HepG2 (cell line): ENCODE data around the gene GATB. TPM values are rescaled to one million over a fixed set of nuclear protein-coding genes. Genes with fewer than 3 reads are reported as not detected.

Experiments used
- ATAC-seq: fragments of 200-7000 bp; cut with Tn5 transposase; 3 replicates; pipeline ENCODE4 v1.9.1; 2020; ENCODE audit warnings: mild to moderate bottlenecking, moderate library complexity
- BruUV-seq: library from RNA; stranded (reverse); fragments of 400-500 nt; replicated peaks from 2 replicates; lab custom pipeline; 2021; lab: Mats Ljungman, UMichigan
- CTCF ChIA-PET: fragments of 300-600 bp; formaldehyde crosslinking; extraction: SDS; loops from one replicate; lab custom pipeline; 2021; ENCODE audit warnings: low total read pairs, inconsistent platforms, low intra/inter-chr PET ratio; lab: Yijun Ruan, JAX
- POLR2A ChIA-PET: fragments of 350-600 bp; sonication (Branson Sonifier 250); formaldehyde crosslinking; loops from one replicate; lab custom pipeline; 2020; ENCODE audit warnings: antibody characterized with exemption, inconsistent platforms; lab: Yijun Ruan, JAX
- DNase-seq: peaks from one replicate; pipeline ENCODE4 v3.0.0-alpha.2; 2015; ENCODE audit warnings: low spot score
- FAIRE-seq: peaks from 3 replicates; lab custom pipeline; 2011; peaks lifted over from hg19 to GRCh38; lab: Jason Lieb, UNC
- H2AFZ ChIP-seq: one replicate; pipeline ENCODE4 v1.6.1; 2011; ENCODE audit warnings: low read length, inconsistent platforms
- H3K27ac ChIP-seq: fragments of 300-600 bp; 3 replicates; pipeline ENCODE4 v1.8.0; 2011; ENCODE audit warnings: mixed run types, mild to moderate bottlenecking, mixed read lengths, low read length, inconsistent platforms; ENCODE audit not compliant: insufficient read depth; ENCODE audit errors: extremely low read length
- H3K27me3 ChIP-seq, 2 experiments: fragments of 200-600 bp in 1 of 2; 2 replicates in 1 of 2; 3 replicates in 1 of 2; pipeline versions ENCODE4 v1.6.0 to v1.8.0; 2011; ENCODE audit warnings: low read length in 2 of 2, mild to moderate bottlenecking in 2 of 2, moderate library complexity in 2 of 2, inconsistent platforms in 1 of 2; ENCODE audit not compliant: insufficient read depth in 2 of 2, control insufficient read depth in 1 of 2
- H3K36me3 ChIP-seq, 2 experiments: fragments of 200-600 bp in 1 of 2; replicated peaks in 1 of 2; 2 replicates in 1 of 2; 3 replicates in 1 of 2; pipeline versions ENCODE4 v1.5.1 to v1.8.0; 2011; ENCODE audit warnings: low read length in 2 of 2, inconsistent platforms in 1 of 2; ENCODE audit not compliant: insufficient read depth in 2 of 2, control insufficient read depth in 1 of 2
- H3K4me1 ChIP-seq: 2 replicates; pipeline ENCODE4 v1.5.1; 2012; ENCODE audit warnings: low read length, inconsistent platforms; ENCODE audit not compliant: insufficient read depth
- H3K4me2 ChIP-seq: 2 replicates; pipeline ENCODE4 v1.6.0; 2011; ENCODE audit warnings: low read depth, low read length, inconsistent platforms
- H3K4me3 ChIP-seq, 3 experiments: fragments of 200-600 bp in 1 of 3; sonication (generic), shearing (Covaris generic) in 1 of 3; replicated peaks in 1 of 3; 2 replicates each; pipeline ENCODE4 v1.5.1; 2011 to 2016; ENCODE audit warnings: low read length in 3 of 3, inconsistent platforms in 2 of 3, low read depth in 2 of 3, mild to moderate bottlenecking in 2 of 3, control low read depth in 1 of 3, mixed read lengths in 1 of 3; ENCODE audit not compliant: insufficient read depth in 1 of 3
- H3K79me2 ChIP-seq: one replicate; pipeline ENCODE4 v1.6.1; 2011; ENCODE audit warnings: low read length, inconsistent platforms; ENCODE audit not compliant: insufficient read depth
- H3K9ac ChIP-seq: 2 replicates; pipeline ENCODE4 v1.6.0; 2011; ENCODE audit warnings: mild to moderate bottlenecking, low read depth, low read length, inconsistent platforms; ENCODE audit not compliant: insufficient read depth
- H3K9me3 ChIP-seq: 2 replicates; pipeline ENCODE4 v1.5.1; 2012; ENCODE audit warnings: mild to moderate bottlenecking, low read length
- H4K20me1 ChIP-seq: 2 replicates; pipeline ENCODE4 v1.6.0; 2011; ENCODE audit warnings: inconsistent platforms, mild to moderate bottlenecking, low read length, moderate library complexity; ENCODE audit not compliant: insufficient read depth
- GATAD1 ChIP-seq: IDR thresholded peaks from 2 replicates; pipeline ENCODE4 v1.6.1; 2016; ENCODE audit warnings: missing genetic modification reagents, missing compliant biosample characterization
- HOXA7 ChIP-seq: sonication (generic); formaldehyde crosslinking; IDR thresholded peaks from 2 replicates; pipeline ENCODE4 v1.8.1; 2022; ENCODE audit warnings: mild to moderate bottlenecking, missing genetic modification reagents, moderate library complexity
- NR2F2 ChIP-seq: IDR thresholded peaks from 2 replicates; pipeline ENCODE4 v1.6.1; 2012; ENCODE audit warnings: low read depth, inconsistent platforms, borderline replicate concordance
- POLR2AphosphoS2 ChIP-seq: IDR thresholded peaks from 2 replicates; pipeline ENCODE4 v1.6.1; 2011; ENCODE audit warnings: low read depth, low read length, improper control_type of control experiment
- REXO4 ChIP-seq: sonication (generic); formaldehyde crosslinking; IDR thresholded peaks from 2 replicates; pipeline ENCODE4 v1.8.0; 2022; ENCODE audit warnings: missing genetic modification reagents, mild to moderate bottlenecking, borderline replicate concordance
- SNAPC5 ChIP-seq: sonication (generic); formaldehyde crosslinking; IDR thresholded peaks from 2 replicates; pipeline ENCODE4 v1.8.1; 2023; ENCODE audit warnings: mild to moderate bottlenecking, missing genetic modification reagents, borderline replicate concordance
- SRSF4 ChIP-seq: fragments of 200-400 bp; formaldehyde crosslinking; IDR thresholded peaks from one replicate; pipeline ENCODE4 v1.6.1; 2018; ENCODE audit warnings: mild to moderate bottlenecking, low read depth, low read length, moderate library complexity; ENCODE audit not compliant: poor library complexity, severe bottlenecking
- STAG1 ChIP-seq: sonication (generic); formaldehyde crosslinking; IDR thresholded peaks from 2 replicates; pipeline ENCODE4 v1.4.0; 2020; ENCODE audit warnings: missing genetic modification reagents
- SUZ12 ChIP-seq: fragments of 150-350 bp; IDR thresholded peaks from 2 replicates; pipeline ENCODE4 v1.6.1; 2014; ENCODE audit warnings: low read depth, low read length
- TRIM24 ChIP-seq: sonication (generic); formaldehyde crosslinking; IDR thresholded peaks from 2 replicates; pipeline ENCODE4 v1.8.0; 2022; ENCODE audit warnings: mild to moderate bottlenecking, missing genetic modification reagents
- ZBTB34 ChIP-seq: sonication (generic); formaldehyde crosslinking; IDR thresholded peaks from 2 replicates; pipeline ENCODE4 v1.8.0; 2022; ENCODE audit warnings: mild to moderate bottlenecking, missing genetic modification reagents
- ZFP62 ChIP-seq: sonication (generic); formaldehyde crosslinking; IDR thresholded peaks from 2 replicates; pipeline ENCODE4 v1.4.0; 2020; ENCODE audit warnings: missing genetic modification reagents
- ZNF230 ChIP-seq: sonication (generic); formaldehyde crosslinking; IDR thresholded peaks from 2 replicates; pipeline ENCODE4 v1.4.0; 2020; ENCODE audit warnings: mild to moderate bottlenecking, missing genetic modification reagents
- ZNF367 ChIP-seq: sonication (generic); formaldehyde crosslinking; IDR thresholded peaks from 2 replicates; pipeline ENCODE4 v1.4.0; 2020; ENCODE audit warnings: missing genetic modification reagents, borderline replicate concordance
- ZNF549 ChIP-seq: sonication (generic); formaldehyde crosslinking; IDR thresholded peaks from 2 replicates; pipeline ENCODE4 v1.5.0; 2020; ENCODE audit warnings: missing genetic modification reagents
- ZNF576 ChIP-seq: sonication (generic); formaldehyde crosslinking; IDR thresholded peaks from 2 replicates; pipeline ENCODE4 v1.4.0; 2020; ENCODE audit warnings: mild to moderate bottlenecking, missing genetic modification reagents
- ZNF670 ChIP-seq: sonication (generic); formaldehyde crosslinking; IDR thresholded peaks from 2 replicates; pipeline ENCODE4 v1.8.0; 2022; ENCODE audit warnings: mild to moderate bottlenecking, missing genetic modification reagents, borderline replicate concordance
- WGBS: methylation state at CpG from one replicate; pipeline ENCODE4 v1.1.6; 2017; ENCODE audit warnings: low lambda C conversion rate; 5-methylcytosine and 5-hydroxymethylcytosine counted together
- in situ Hi-C: cut with HindIII; loops from 2 replicates; pipeline ENCODE4 v1.10.0; 2017; ENCODE audit warnings: low pct_unique_long_range_greater_than_20kb; ENCODE audit not compliant: extremely low pct_ligation_motif_present
- intact Hi-C: fragments of 100-400 bp; cut with micrococcal nuclease; formaldehyde crosslinking; loops from one replicate; pipeline ENCODE4 v1.10.0; 2022; ENCODE audit not compliant: unreplicated experiment
- polyA plus RNA-seq, 8 experiments: library from polyadenylated mRNA; depleted of rRNA in 3 of 8; stranded (reverse) in 7 of 8; unstranded in 1 of 8; fragments of >200 nt; fragmentation: Illumina TruSeq in 4 of 8; extraction: Trizol in 4 of 8; gene quantifications; 2 replicates each; pipeline versions ENCODE4 v1.2.1 to v1.2.3, GENCODE V29; 2011 to 2016; ENCODE audit warnings: low read depth in 4 of 8, missing spikeins in 1 of 8, mixed read lengths in 1 of 8; ENCODE audit not compliant: insufficient read depth in 1 of 8
- total RNA-seq, 5 experiments: library from RNA; depleted of rRNA; stranded (reverse); fragments of >200 nt; fragmentation: Illumina TruSeq; extraction: Trizol; gene quantifications; 2 replicates each; pipeline ENCODE4 v1.2.3, GENCODE V29; 2016; ENCODE audit warnings: low read depth in 1 of 5
- TF ChIP-seq, protein P1 (sequence below): IDR thresholded peaks from 2 replicates; pipeline ENCODE4 v1.6.1; 2016; ENCODE audit warnings: missing biosample characterization, missing genetic modification reagents, low read depth
- TF ChIP-seq, protein P2 (sequence below): sonication (generic); formaldehyde crosslinking; IDR thresholded peaks from 2 replicates; pipeline ENCODE4 v1.4.0; 2020; ENCODE audit warnings: missing genetic modification reagents, borderline replicate concordance

The GATB gene
- total and polyA plus RNA-seq, 2 of the 13 experiments (the other 11 are each of a cell fraction or from before 2014, with no cell fraction given): 32.3 to 32.4 TPM

- in situ Hi-C loops: no loop called here
- no peak overlapping the region for H3K27ac ChIP-seq
- ChIA-PET CTCF (no interaction called here), POLR2A (no interaction called here)
- H3K27me3 ChIP-seq: no peaks in the 10 kb centered on the region
- no TSS peak for BruUV-seq
- no peak for FAIRE-seq
- 89% methylated on average over 14 of the region's 14 CpGs for WGBS
- H2AFZ ChIP-seq: no peak overlapping the region
- intact Hi-C loops: no loop called here
- no peaks in the 10 kb centered on the region for H4K20me1 ChIP-seq
- H3K4me2 ChIP-seq: no peak overlapping the region
- H3K79me2 ChIP-seq: no peaks in the 10 kb centered on the region
- no peak for DNase-seq
- peaks cover 15% of the 10 kb centered on the region for H3K4me1 ChIP-seq
- H3K4me3 ChIP-seq: no peak overlapping the region
- peaks cover 1 to 7% of the 10 kb centered on the region in 2 experiments; a peak in 3 of 5 replicates for H3K36me3 ChIP-seq
- H3K9ac ChIP-seq: no peak overlapping the region
- no peak for ATAC-seq
- no peaks in the 10 kb centered on the region for H3K9me3 ChIP-seq
- no peak for TF ChIP-seq GATAD1
- TF ChIP-seq, protein P1, sequence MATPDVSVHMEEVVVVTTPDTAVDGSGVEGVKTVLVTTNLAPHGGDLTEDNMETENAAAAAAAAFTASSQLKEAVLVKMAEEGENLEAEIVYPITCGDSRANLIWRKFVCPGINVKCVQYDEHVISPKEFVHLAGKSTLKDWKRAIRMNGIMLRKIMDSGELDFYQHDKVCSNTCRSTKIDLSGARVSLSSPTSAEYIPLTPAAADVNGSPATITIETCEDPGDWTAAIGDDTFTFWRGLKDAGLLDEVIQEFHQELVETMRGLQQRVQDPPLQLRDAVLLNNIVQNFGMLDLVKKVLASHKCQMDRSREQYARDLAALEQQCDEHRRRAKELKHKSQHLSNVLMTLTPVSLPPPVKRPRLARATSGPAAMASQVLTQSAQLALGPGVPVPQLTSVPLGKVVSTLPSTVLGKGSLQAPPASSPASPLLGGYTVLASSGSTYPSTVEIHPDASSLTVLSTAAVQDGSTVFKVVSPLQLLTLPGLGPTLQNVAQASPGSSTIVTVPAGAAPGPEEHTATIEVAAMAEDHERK (CRISPR knock-in tag): no peak
- no peak for TF ChIP-seq ZNF230 (CRISPR knock-in tag)
- TF ChIP-seq SRSF4: no peak
- TF ChIP-seq, protein P2, sequence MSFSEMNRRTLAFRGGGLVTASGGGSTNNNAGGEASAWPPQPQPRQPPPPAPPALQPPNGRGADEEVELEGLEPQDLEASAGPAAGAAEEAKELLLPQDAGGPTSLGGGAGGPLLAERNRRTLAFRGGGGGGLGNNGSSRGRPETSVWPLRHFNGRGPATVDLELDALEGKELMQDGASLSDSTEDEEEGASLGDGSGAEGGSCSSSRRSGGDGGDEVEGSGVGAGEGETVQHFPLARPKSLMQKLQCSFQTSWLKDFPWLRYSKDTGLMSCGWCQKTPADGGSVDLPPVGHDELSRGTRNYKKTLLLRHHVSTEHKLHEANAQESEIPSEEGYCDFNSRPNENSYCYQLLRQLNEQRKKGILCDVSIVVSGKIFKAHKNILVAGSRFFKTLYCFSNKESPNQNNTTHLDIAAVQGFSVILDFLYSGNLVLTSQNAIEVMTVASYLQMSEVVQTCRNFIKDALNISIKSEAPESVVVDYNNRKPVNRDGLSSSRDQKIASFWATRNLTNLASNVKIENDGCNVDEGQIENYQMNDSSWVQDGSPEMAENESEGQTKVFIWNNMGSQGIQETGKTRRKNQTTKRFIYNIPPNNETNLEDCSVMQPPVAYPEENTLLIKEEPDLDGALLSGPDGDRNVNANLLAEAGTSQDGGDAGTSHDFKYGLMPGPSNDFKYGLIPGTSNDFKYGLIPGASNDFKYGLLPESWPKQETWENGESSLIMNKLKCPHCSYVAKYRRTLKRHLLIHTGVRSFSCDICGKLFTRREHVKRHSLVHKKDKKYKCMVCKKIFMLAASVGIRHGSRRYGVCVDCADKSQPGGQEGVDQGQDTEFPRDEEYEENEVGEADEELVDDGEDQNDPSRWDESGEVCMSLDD (CRISPR knock-in tag): no peak
- no peak for TF ChIP-seq ZBTB34 (CRISPR knock-in tag)
- no peak for TF ChIP-seq STAG1 (CRISPR knock-in tag)
- TF ChIP-seq SUZ12: no peak
- no peak for TF ChIP-seq ZNF670
- TF ChIP-seq ZNF549: no peak
- TF ChIP-seq NR2F2: no peak
- TF ChIP-seq ZNF576 (CRISPR knock-in tag): no peak
- TF ChIP-seq ZNF367: no peak
- TF ChIP-seq HOXA7 (CRISPR knock-in tag): no peak
- TF ChIP-seq SNAPC5 (CRISPR knock-in tag): no peak
- no peak for TF ChIP-seq ZFP62
- TF ChIP-seq TRIM24 (CRISPR knock-in tag): no peak
- no peak for TF ChIP-seq POLR2AphosphoS2
- no peak for TF ChIP-seq REXO4 (CRISPR knock-in tag)
Observed at GRCh38 chr4:151678048-151678872, 82.5 kb downstream of the GATB start.
